ENCODE measurements around the gene UGT2B10. TPM values are rescaled to one million over a fixed set of nuclear protein-coding genes. Genes with fewer than 3 reads are reported as not detected.

UGT2B10 gene
- total and polyA plus RNA-seq, 9 of the 15 experiments (the other 6 are each of a cell fraction or from before 2014, with no cell fraction given): 0.18 TPM; not detected in 8

GRCh38 chr4:68864438-68865187 lies 48.8 kb downstream of the UGT2B10 start (continued):
- TF ChIP-seq ZNF407 (IDR thresholded peaks at IDR 0.05; ENCODE audit: low read depth) (no peak), CHD4 (IDR thresholded peaks at IDR 0.05; ENCODE audit: insufficient read depth, insufficient replicate concordance, low read depth, low read length, poor library complexity, severe bottlenecking) (no peak), POLR2G (IDR thresholded peaks at IDR 0.05; ENCODE audit: low read depth, low read length) (no peak), REST (IDR thresholded peaks at IDR 0.05; ENCODE audit: borderline replicate concordance) (peak; percentile 51), REST (CRISPR knock-in tag; IDR thresholded peaks at IDR 0.05; ENCODE audit: low read depth) (no peak), FOSL1 (tag; conservative IDR thresholded peaks at IDR 0.05) (peak; percentile 71), ZNF277 (CRISPR knock-in tag; IDR thresholded peaks at IDR 0.05; ENCODE audit: borderline replicate concordance) (no peak), DNMT1 (IDR thresholded peaks at IDR 0.05) (no peak), FOXP1 (CRISPR knock-in tag; IDR thresholded peaks at IDR 0.05) (no peak)
